IPS DF 4.7 (cell line): ENCODE measurements around the gene LRRC61.

Experiments
- DNase-seq: peaks from one replicate; pipeline ENCODE4 v3.0.0-alpha.2; 2013; ENCODE audit warnings: low spot score; ENCODE audit errors: extremely low read depth

The LRRC61 gene

GRCh38 chr7:150355666-150356059, 32.5 kb downstream of the LRRC61 start:
- DNase-seq = no peak

- DNase-seq = no peak
These were observed 33.2 kb downstream of the LRRC61 start for GRCh38 chr7:150356265-150356897.

- no peak for DNase-seq
These were observed 34.1 kb downstream of the LRRC61 start for GRCh38 chr7:150357270-150357669.

- DNase-seq = no peak
These were observed 34.7 kb downstream of the LRRC61 start for GRCh38 chr7:150357771-150358427.

GRCh38 chr7:150358433-150358832, 35.3 kb downstream of the LRRC61 start:
- DNase-seq = no peak

GRCh38 chr7:150358988-150359621, 36.0 kb downstream of the LRRC61 start:
- DNase-seq = no peak

GRCh38 chr7:150359622-150360362, 36.6 kb downstream of the LRRC61 start:
- DNase-seq = no peak

GRCh38 chr7:150360363-150361058, 37.4 kb downstream of the LRRC61 start:
- DNase-seq = no peak

GRCh38 chr7:150361402-150361801, 38.2 kb downstream of the LRRC61 start:
- no peak for DNase-seq

GRCh38 chr7:150361807-150362621, 38.9 kb downstream of the LRRC61 start:
- no peak for DNase-seq

GRCh38 chr7:150363370-150363769, 40.2 kb downstream of the LRRC61 start:
- DNase-seq = no peak

- no peak for DNase-seq
These were observed 40.7 kb downstream of the LRRC61 start for GRCh38 chr7:150363872-150364271.

- no peak for DNase-seq
These were observed 42.0 kb downstream of the LRRC61 start for GRCh38 chr7:150365194-150365593.

- no peak for DNase-seq
These were observed 42.7 kb downstream of the LRRC61 start for GRCh38 chr7:150365673-150366398.

GRCh38 chr7:150367677-150368095, 44.5 kb downstream of the LRRC61 start:
- DNase-seq = no peak

GRCh38 chr7:150368096-150368883, 45.1 kb downstream of the LRRC61 start, which contains the start of gene REPIN1:
REPIN1 (plus strand) TSS chr7:150368822; CDS start chr7:150369712, 890 bp downstream.
- DNase-seq = no peak

- no peak for DNase-seq
These were observed 46.0 kb downstream of the LRRC61 start for GRCh38 chr7:150368884-150369747.
